Measurements from ENCODE around the gene HSPA12A. TPM values are rescaled to one million over a fixed set of nuclear protein-coding genes. Genes with fewer than 3 reads are reported as not detected.

HSPA12A gene
- total RNA-seq, 2 donors from 2014 or later: 10.1 to 11.5 TPM

- Histone ChIP-seq H3K4me3 (no peak overlapping the region), H3K36me3 (no peaks in the 10 kb centered on the region), H3K9me3 (no peaks in the 10 kb centered on the region), H3K27me3 (no peaks in the 10 kb centered on the region), H3K27ac (no peak overlapping the region), H3K4me1 (peaks cover 0 to 13% of the 10 kb centered on the region in 2 donors)
- TF ChIP-seq, protein P1, sequence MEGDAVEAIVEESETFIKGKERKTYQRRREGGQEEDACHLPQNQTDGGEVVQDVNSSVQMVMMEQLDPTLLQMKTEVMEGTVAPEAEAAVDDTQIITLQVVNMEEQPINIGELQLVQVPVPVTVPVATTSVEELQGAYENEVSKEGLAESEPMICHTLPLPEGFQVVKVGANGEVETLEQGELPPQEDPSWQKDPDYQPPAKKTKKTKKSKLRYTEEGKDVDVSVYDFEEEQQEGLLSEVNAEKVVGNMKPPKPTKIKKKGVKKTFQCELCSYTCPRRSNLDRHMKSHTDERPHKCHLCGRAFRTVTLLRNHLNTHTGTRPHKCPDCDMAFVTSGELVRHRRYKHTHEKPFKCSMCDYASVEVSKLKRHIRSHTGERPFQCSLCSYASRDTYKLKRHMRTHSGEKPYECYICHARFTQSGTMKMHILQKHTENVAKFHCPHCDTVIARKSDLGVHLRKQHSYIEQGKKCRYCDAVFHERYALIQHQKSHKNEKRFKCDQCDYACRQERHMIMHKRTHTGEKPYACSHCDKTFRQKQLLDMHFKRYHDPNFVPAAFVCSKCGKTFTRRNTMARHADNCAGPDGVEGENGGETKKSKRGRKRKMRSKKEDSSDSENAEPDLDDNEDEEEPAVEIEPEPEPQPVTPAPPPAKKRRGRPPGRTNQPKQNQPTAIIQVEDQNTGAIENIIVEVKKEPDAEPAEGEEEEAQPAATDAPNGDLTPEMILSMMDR (IDR thresholded peaks at IDR 0.05): no peak
- no peak for DNase-seq (ENCODE audit: low spot score)
Measured at GRCh38 chr10:116696919-116697318, 45.4 kb downstream of the HSPA12A start.

DNA sequence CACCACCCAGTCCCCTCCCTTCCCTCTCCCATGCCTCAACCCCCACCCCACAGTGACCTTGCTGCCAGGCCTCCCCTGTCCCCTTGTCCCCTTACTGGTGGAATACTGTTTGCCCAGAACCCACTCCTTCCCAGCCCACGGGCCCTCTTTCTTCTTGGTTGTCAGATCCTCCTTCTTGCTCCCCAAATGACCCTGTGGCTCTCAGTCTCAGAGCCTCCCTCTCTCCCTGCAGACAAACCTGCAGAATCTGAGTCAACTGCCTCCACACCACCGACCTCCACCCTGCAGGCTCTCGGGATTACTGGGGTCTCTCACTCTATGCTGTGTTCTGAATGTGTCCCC lies 47.5 kb downstream of the HSPA12A start:
- Histone ChIP-seq H3K4me3 (no peak overlapping the region), H3K27ac (no peak overlapping the region), H3K4me1 (peaks cover 0 to 33% of the 10 kb centered on the region in 2 donors), H3K9me3 (no peaks in the 10 kb centered on the region), H3K27me3 (no peaks in the 10 kb centered on the region), H3K36me3 (no peaks in the 10 kb centered on the region)
- TF ChIP-seq, protein P1 (IDR thresholded peaks at IDR 0.05): no peak
- DNase-seq (ENCODE audit: low spot score): no peak

GRCh38 chr10:116694243-116694926 lies 48.0 kb downstream of the HSPA12A start:
- TF ChIP-seq, protein P1 (IDR thresholded peaks at IDR 0.05): no peak
- Histone ChIP-seq H3K9me3 (no peaks in the 10 kb centered on the region), H3K4me1 (peaks cover 0 to 37% of the 10 kb centered on the region in 2 donors), H3K36me3 (no peaks in the 10 kb centered on the region), H3K27ac (no peak overlapping the region), H3K4me3 (no peak overlapping the region), H3K27me3 (no peaks in the 10 kb centered on the region)
- no peak for DNase-seq (ENCODE audit: low spot score)

- Histone ChIP-seq H3K4me3 (no peak overlapping the region), H3K36me3 (no peaks in the 10 kb centered on the region), H3K27ac (peak overlapping the region; percentile 11 to 35), H3K9me3 (no peaks in the 10 kb centered on the region), H3K4me1 (peaks cover 0 to 59% of the 10 kb centered on the region in 2 donors), H3K27me3 (no peaks in the 10 kb centered on the region)
- TF ChIP-seq, protein P1 (IDR thresholded peaks at IDR 0.05): no peak
- no peak for DNase-seq (ENCODE audit: low spot score)
Measured at GRCh38 chr10:116692225-116692624, 50.1 kb downstream of the HSPA12A start.

GRCh38 chr10:116691635-116692034 lies 50.7 kb downstream of the HSPA12A start:
- TF ChIP-seq, protein P1 (IDR thresholded peaks at IDR 0.05): no peak
- Histone ChIP-seq H3K36me3 (no peaks in the 10 kb centered on the region), H3K4me1 (peaks cover 0 to 61% of the 10 kb centered on the region in 2 donors), H3K4me3 (no peak overlapping the region), H3K27me3 (no peaks in the 10 kb centered on the region), H3K9me3 (no peaks in the 10 kb centered on the region), H3K27ac (peak overlapping the region; percentile 11 to 35)
- no peak for DNase-seq (ENCODE audit: low spot score)
